ENCODE measurements around the gene VMAC.
A peak's percentile ranks its signal among the peaks of the same experiment; 100 is the strongest.
"Not testable (repeated sequence)": the region's sequence is repeated elsewhere in the genome, so short reads cannot be mapped to it uniquely, and the experiment has no call there.

The VMAC gene

DNA sequence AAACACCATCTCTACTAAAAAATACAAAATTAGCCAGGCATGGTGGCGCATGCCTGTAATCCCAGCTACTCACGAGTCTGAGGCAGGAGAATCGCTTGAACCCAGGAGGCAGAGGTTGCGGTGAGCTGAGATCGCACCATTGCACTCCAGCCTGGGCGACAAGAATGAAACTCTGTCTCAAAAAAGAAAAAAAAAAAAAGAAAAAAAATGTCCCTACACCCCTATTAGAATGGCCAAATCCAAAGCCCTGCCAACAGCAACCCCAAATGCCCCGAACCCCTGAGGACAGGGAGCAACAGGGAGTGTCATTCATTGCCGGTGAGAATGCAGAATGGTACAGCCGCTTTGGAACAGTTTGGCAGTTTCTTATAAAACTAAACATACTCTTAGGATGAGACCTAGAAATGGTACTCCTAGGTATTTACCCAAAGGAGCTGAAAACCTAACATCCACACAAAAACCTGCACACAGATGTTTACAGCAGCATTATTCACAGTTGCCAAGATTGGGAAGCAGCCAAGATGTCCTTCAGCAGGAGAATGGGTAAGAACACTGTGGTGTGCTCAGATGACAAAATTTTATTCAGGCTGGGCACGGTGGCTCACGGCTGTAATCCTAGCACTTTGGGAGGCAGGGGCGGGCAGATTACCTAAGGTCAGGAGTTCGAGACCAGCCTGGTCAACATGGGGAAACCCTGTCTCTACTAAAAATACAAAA lies 21.4 kb upstream of the VMAC start:
- DNase-seq (ENCODE audit: low spot score): not testable (repeated sequence)

DNA sequence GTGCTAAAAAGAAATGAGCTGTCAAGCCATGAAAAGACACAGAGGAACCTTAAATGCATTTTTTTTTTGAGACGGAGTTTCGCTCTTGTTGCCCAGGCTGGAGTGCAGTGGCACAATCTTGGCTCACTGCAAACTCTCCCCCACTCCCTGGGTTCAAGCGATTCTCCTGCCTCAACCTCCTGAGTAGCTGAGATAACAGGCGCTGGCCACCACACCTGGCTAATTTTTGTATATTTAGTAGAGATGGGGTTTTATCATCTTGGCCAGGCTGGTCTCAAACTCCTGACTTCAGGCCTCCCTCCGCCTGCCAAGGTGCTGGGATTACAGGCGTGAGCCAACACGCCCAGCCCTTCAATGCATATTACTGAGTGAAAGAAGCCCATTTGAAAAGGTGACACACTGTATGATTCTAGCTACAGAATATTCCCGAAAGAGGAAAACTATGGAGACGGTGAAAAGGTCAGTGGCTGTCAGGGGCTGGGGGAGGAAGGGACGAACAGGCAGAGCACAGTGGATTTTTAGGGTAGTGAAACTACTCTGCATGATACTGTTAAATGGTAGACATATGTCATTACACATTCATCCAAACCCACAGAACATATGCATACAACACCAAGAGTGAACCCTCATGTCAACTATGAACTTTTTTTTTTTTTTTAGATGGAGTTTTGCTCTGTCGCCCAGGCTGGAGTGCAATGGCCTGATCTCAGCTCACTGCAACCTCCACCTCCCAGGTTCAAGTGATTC lies 20.4 kb upstream of the VMAC start:
- not testable (repeated sequence) for DNase-seq (ENCODE audit: low spot score)

DNA sequence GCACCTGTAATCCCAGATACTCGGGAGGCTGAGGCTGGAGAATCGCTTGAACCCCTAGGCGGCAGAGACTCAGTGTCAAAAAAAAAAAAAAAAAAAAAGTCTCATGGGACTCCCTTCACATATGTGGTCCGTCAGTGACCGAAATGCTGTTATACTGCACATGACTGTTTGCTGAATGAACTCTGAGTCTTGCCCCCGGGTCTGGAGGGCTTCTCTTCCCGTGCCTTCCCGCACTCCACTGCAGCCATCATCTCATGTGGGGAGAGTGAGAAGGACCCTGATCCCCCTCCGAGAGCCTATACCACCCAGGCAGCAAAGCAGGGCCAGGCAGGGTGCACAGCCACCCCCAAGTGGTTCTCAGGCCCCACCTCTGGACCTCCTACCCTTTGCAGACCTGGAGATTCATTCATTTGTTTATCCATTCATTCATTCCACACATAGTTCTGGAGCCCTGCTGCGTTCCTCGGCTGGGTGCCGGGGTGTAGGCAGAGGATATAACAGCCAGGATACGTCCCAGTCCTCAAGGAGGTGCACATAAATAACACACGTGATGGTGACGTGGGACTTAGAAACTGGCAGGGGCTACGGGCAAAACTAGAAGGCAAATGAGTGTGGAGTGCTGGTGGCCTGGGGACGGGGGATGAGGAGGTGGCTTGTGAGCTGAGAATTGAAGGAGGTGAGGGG lies 15.2 kb upstream of the VMAC start:
- DNase-seq (ENCODE audit: low spot score): peak; percentile 20

DNA sequence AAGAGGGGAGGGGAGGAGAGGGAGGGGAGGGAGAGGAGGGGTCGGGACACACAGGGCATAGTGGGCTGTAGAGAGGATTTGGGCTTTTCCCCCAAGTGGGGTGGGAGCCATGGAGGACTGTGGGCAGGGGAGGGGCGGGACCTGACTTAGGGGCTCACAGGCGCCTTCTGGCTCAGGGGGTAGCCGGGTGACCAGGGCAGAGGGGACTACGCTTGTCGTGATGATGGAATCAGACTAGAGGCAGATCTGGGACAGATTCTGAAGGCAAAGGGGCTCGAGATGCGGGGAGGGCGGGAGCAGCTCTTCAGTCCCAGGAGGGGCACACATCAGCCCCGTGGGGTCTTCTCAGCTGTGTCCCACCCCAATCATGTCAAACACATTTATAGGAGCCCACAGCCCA lies 14.6 kb upstream of the VMAC start:
- DNase-seq (ENCODE audit: low spot score): peak; percentile 12

DNA sequence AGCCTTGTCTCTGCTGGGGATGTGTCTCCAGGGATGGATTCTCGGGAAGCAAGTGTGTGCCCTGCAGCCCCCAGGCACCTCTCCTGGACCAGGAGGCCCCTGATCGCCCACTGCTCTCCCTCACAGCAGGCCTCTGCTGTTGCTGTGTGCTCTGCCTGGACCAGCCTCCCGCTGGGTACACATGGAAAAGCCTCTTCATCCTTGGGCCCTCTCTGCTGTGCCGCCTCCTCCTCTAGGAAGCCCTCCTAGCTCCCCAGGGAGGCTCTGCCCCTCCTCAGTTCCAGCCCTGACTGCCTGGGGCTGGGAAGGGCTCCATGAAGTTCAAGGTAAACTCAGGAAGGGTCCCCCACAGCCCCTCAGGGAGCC lies 13.1 kb upstream of the VMAC start:
- DNase-seq (ENCODE audit: low spot score): peak; percentile 5

DNA sequence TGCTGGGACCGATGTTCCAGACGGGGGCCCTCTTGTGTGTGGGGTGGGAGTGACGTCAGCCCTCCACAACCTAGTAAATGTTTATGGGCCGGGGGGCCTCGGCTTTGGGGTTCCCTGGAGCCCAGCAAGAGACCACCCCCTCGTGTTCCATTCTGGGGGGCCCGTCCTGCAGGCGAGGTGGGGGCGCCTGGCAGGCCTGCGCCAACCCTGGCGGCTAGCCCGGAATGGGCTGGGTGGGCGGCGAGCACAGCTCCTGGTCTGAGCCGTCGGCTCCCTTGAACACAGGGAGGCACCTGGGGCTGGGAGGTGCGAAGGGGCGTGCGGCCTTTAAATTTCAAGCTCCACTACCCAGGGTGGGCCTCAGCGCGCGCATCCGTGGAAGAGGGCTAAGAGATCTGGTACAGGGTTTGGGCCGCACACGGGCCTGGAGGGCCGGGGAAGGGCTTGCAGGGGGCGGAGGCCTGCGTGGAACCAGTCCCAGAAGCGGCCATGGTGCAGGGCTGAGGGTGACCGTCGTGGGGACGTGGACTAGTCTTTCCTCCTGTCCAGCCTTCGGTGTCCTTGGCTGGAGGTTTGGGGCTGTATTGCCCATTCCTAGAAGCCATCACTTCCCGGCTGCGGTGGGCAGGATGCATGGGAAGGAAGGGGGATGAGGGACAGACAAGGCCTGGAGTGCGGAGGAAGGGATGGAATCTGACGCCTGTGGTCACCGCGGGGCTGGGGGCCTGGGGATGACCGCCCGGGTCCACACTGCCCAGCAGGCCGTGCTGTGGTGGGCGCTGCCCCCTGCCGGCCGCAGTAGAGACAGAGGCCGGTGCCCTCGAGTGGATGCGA lies 12.5 kb upstream of the VMAC start:
- peak; percentile 79 for DNase-seq (ENCODE audit: low spot score)

DNA sequence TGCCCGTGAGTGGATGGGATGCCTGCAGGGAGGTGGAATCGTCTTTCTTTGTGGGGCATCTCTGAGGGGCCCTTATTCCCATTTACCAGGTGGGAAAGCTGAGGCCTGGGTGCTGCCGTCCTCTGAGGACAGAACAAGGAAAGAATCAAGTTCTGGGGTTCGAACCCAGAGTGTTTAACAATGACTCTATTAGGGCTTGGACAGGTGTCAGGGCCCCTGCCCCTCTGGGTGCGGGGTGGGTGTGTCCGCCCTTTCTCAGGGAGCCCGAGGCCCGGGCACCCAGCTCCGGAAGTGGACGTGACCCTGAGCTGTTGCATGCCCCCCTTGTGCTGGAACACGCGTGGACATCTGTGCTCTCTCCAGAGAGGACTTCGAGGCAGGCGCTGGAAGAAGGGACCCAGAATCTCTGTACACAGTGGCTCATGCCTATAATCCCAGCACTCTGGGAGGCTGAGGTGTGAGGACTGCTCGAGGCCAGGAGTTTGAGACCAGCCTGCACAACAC lies 11.8 kb upstream of the VMAC start:
- no peak for DNase-seq (ENCODE audit: low spot score)

DNA sequence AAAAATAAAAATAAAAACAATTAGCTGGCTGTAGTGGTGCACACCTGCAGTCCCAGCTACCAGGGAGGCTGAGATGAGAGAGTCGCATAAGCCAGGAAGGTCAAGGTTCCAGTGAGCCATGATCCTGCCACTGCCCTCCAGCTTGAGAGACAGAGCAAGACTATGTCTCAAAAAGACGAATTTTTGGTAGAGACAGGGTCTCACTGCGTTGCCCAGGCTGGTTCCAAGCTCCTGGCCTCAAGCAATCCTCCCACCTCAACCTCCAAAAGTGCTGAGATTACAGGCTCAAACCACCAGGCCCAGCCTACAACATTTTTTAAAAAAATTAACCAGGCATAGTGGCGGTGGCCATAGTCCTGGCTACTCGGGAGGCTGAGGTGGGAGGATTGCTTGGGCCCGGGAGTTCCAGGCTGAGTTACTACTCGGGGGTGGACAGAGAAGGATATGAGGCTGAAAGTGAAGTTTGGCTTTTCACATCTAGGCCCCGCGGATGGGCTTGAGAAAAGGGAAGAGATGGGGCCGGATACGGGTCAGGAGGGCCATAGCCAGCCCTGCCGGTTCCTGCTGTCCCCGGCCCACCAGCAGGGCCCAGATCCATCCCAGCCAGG lies 11.3 kb upstream of the VMAC start:
- no peak for DNase-seq (ENCODE audit: low spot score)

DNA sequence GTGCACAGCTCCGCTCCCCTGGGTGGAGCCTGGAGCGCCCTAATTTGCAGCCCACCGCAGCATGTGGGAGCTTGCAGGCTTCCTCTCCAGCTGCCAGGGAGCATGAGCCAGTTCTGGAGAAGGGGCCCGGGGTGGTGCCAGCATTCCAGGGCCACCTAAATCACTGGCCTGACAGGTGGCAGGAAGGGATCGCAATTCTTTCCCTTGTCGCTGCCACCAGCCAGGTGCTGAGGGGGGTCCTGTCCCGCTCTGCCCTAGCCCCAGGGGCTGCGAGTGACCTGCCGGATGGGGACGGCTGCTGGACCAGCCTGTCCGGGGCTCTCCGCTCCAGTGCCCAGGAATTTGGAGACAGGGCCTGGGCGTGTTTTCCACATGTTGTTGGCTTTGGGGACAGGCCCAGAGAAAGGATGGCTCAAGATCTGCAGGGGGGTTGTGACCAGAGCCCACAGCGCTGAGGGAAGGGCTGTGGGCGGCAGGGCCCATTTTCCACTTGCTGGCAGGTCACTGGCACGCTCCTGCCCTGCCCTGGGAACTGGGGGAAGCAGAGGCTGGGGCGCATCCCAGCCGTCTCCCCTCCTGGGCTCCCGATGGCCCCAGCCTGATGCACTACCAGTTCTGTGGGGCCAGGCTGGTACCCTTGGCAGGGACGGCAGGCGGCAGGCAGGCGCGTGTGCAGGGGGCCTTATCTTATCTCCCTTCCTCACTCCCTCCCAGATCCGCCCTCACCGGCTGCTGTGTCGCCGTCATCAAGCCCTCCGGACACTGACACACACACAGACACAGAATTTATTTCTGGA lies 10.6 kb upstream of the VMAC start:
- DNase-seq (ENCODE audit: low spot score): peak; percentile 37

DNA sequence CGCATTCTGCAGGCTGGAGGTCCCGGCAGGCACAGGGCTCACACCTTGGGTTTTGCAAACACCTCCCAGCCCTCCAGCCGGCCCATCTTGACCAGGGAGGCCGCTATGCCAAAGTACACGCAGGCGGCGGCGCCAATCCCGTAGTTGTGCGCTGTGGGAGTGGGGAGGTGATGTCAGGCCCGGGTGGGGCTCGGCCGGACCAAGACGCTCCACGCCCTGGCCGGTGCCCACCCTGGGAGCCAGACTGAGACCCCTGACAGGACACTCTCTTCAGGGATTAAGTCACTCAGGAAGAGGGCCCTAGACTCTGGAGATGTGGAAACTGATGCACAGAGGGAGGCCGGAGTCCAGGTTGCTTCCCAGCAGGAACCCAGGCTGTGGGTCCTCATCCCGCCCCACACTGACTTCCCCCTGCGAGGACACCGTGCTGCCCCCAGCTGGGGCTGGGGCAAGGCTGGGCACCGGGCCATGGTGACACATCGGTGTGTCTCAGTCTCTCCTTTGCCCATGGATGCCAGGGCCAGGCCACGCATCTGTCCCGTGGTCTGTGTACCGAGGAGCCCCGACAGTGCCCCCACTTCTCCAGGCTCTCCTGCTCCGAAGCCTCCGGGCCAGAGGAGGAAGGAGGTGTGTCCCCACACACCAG lies 9.8 kb upstream of the VMAC start:
- DNase-seq (ENCODE audit: low spot score): no peak

DNA sequence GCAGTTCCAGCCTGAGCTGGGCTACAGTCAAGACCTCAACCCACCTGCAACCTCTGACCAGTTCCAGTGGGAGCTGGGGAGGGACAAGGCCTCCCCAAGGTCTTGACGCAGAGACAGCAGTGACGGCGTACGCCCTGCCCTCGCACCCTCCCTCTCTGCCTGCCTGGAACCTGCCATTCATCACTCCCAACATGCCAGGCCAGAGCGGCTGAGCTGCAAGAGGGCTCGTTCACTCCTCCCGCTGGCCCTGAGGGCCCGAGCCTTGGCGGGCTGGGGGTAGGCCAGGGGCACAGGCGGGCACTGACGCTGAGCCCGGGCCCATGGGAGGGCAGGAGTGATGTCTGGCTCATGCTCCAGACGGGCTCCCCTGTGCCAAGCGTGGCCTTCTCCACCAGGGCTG lies 9.3 kb upstream of the VMAC start:
- DNase-seq (ENCODE audit: low spot score): no peak

DNA sequence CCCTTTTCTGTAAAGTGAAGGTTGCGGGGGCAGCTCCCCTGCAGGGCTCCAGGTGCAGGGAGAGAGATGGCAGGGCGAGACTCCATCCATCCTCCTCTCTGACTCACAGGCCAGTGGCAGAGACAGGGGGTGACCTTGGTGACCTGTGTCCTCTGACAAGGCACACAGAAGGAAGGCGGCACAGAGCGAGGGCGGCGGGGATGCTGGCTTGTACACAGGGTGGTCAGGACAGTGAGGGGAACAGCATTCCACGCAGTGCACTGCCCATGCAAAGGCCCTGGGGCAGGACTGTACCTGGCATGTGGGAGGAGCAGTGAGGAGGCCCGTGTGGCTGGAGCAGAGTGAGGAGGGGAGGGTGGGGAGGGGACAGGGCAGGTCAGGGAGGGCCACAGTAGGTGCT lies 8.8 kb upstream of the VMAC start:
- no peak for DNase-seq (ENCODE audit: low spot score)

DNA sequence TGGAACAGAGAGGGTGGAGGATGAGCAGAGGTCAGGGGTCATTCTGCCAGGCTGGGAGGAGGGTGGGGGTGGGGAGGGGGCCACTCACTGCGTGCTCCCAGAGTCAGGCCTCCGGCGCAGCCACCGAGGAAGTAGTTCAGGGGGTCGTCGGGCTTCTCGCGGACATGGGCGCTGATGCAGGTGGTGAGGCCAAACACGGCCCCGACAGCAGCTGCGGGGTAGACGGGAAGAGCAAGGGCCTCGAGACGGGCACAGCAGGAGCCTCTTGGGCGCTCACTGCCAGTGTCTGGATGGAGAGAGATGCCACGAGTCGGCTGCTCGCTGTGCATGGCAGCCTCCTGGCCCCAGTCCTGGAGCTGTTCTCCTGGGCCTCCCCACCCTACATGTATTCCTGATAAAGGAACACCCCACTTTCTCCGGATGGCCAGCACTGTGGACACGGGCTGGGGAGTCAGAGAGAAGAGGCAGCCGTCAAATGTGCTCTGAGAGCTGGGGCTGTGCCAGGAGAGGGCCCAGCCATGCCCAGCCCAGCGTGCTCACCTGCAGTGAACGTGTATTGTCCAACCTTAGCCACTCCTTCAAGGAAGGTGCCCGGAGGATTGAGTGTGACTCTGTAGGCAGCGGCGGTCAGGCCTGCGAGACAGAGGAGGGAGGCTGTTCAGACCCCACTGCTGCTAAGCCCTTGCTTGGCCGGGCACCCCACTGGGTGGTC lies 8.2 kb upstream of the VMAC start:
- DNase-seq (ENCODE audit: low spot score): no peak

DNA sequence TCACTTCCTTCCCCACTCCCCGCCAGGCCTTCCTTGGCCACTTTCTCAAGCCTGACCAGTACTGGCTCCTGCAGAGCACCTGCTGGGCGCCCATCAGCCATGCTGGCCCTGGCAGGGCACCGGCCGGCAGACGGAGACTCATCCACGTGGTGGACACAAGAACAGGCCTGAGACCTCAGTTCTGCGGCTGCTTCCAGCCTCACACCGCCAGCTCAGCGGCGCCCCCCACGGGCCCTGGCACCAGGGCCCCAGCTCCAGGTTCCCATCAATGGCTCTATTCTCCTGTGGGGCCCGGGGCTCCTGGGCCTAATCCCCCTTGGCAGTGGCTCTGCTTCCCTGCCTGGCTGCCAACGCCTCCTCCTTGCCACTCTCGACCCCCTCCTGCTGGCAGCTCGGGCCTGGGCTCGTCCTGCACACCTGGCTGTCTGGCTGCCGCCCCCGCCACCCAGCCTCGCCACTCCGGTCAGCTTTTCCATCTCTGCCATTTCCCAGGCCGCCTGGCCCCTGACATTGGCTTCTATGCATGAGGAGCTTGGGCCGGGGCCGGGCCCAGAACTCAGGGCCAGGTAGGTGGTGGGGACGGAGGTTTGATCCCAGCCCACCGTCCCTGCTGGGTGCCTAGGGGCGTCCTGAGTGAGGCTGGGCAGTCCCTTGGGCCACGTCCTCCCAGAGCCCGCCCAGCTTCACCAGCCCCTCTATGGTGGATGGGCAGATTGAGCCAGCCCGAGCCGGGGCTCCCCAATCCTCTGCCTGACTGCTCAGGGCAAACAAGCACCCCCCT lies 7.3 kb upstream of the VMAC start:
- no peak for DNase-seq (ENCODE audit: low spot score)

DNA sequence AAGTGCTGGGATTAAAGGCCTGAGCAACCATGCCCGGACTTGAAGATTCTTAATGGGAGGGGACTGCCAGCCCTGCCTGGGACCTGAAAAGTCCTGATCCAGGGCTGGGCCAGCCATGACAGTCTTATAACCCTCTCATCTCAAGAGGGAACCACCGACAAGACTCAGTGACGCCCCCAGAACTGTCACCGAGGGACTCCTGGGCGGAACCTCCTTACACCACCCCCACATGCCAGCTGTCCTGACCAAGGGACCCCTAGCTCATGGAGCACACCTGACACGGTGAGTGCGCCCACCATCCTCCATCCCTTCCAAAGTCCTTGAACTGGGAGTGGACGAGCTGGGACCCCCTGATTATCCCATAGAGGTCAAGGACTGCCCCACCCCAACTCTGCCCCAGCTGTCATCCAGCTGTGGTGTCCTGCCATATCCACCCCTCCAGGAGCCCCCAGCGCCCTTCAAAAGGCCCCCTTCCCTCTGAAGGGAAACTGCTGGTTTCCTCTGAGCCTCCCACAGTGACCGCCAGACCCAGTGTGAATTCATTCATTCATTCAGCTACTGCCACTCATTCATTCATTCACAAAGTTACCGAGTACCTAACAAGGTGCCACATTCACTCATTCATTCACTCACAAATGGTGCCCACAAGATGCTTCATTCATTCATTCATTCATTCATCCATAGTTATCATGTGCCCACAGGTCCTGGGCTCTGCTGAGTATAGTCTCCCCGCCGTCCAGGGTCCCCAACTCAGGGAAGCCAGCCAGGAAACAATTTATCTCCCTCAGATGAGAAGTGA lies 4.7 kb upstream of the VMAC start:
- DNase-seq (ENCODE audit: low spot score): no peak

DNA sequence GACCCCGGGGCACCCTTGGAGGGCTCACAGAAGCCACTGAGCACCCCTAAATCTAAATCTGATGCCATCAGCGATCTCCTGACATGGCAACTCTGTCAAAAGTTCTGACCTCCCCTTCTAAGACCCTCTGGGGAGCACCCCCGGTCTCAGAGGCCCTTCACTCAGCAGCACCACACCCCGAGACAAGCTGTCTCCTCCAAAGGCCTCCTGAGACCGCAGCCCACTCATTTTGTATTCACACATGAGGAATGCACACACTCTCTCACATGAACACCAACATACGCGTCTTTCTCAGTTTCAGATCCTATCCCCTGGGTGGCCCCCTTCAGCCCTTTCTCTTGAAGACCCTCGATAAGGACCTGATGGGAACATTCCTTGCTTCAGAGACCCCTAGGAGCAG lies 3.7 kb upstream of the VMAC start:
- no peak for DNase-seq (ENCODE audit: low spot score)

DNA sequence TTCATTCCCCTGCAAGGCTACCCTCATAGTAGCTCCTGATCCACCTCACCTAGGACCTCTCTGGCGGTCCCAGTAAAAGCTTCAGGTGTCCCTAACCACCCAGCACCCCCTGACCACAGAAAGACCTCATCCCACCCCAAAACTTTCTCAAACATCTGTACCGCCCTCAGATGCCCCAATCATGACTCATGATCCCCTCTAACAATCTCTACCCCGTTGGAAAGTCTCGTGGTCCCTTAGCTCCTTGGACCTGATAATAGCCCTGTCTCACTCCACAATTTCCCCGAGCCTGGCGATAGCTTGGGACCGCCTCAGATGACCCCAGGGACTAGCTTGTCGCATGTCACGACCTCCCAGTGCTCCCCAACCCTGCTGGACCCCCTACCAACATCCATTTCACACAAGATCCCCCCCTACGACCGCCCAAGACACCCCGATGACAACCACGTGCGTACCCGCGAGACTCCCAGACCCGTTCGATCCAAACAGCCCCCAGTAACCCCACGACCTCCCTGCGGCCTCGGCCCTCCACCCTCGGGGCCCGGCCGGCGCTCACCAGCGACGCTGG lies 1.5 kb upstream of the VMAC start:
- no peak for DNase-seq (ENCODE audit: low spot score)

All from iPS-NIHi11 (cell line).